Endothelial cell of umbilical vein (primary cell): ENCODE results near the gene CEP128. TPM values are rescaled to one million over a fixed set of nuclear protein-coding genes. Genes with fewer than 3 reads are reported as not detected.

Experiments
- BruUV-seq: library from RNA; stranded (reverse); fragments of 400-500 nt; replicated peaks from 2 replicates; lab custom pipeline; 2021; lab: Mats Ljungman, UMichigan
- CTCF ChIA-PET: fragments of 300-600, 350-600 bp; sonication (Branson Sonifier 250); formaldehyde crosslinking; loops from one replicate; lab custom pipeline; 2021; ENCODE audit warnings: antibody characterized with exemption, inconsistent platforms; lab: Charles Lee
- POLR2A ChIA-PET: fragments of 300-600, 350-600 bp; sonication (Branson Sonifier 250); formaldehyde crosslinking; loops from one replicate; lab custom pipeline; 2021; ENCODE audit warnings: antibody characterized with exemption, inconsistent platforms; lab: Charles Lee
- DNase-seq: peaks from one replicate; pipeline ENCODE4 v3.0.0-alpha.2; 2011; ENCODE audit warnings: low read depth, low spot score
- FAIRE-seq: peaks from 2 replicates; lab custom pipeline; 2011; peaks lifted over from hg19 to GRCh38; lab: Jason Lieb, UNC
- H2AFZ ChIP-seq: 2 replicates; pipeline ENCODE4 v1.6.0; 2012; ENCODE audit warnings: low read depth, low read length, control low read depth, inconsistent platforms
- H3K27ac ChIP-seq: 2 replicates; pipeline ENCODE4 v1.5.1; 2011; ENCODE audit warnings: low read depth, mild to moderate bottlenecking, control low read depth, low read length, moderate library complexity; ENCODE audit not compliant: insufficient read depth
- H3K27me3 ChIP-seq, 2 experiments: 2 replicates each; pipeline versions ENCODE4 v1.6.0 to v1.6.1; 2011; ENCODE audit warnings: low read length in 2 of 2, mixed read lengths in 1 of 2; ENCODE audit not compliant: control insufficient read depth in 2 of 2, insufficient read depth in 2 of 2
- H3K36me3 ChIP-seq, 2 experiments: 2 replicates in 1 of 2; 3 replicates in 1 of 2; pipeline ENCODE4 v1.5.1; 2011; ENCODE audit warnings: low read length in 2 of 2, mild to moderate bottlenecking in 1 of 2, moderate library complexity in 1 of 2; ENCODE audit not compliant: control insufficient read depth in 2 of 2, insufficient read depth in 2 of 2; ENCODE audit errors: extremely low read depth in 1 of 2
- H3K4me1 ChIP-seq: 3 replicates; pipeline ENCODE4 v1.5.1; 2011; ENCODE audit warnings: mild to moderate bottlenecking, low read length; ENCODE audit not compliant: control insufficient read depth, insufficient read depth; ENCODE audit errors: extremely low read depth
- H3K4me2 ChIP-seq: 2 replicates; pipeline ENCODE4 v1.6.1; 2011; ENCODE audit warnings: low read length, control low read depth, mixed read lengths; ENCODE audit not compliant: insufficient read depth
- H3K4me3 ChIP-seq, 3 experiments: fragments of 200-600 bp in 1 of 3; sonication (generic), shearing (Covaris generic) in 1 of 3; replicated peaks in 1 of 3; 2 replicates each; pipeline ENCODE4 v1.5.1; 2011 to 2016; ENCODE audit warnings: control low read depth in 3 of 3, low read length in 3 of 3, mild to moderate bottlenecking in 2 of 3, inconsistent platforms in 1 of 3, low read depth in 1 of 3, moderate library complexity in 1 of 3; ENCODE audit not compliant: insufficient read depth in 1 of 3
- H3K79me2 ChIP-seq: 2 replicates; pipeline ENCODE4 v1.6.0; 2012; ENCODE audit warnings: low read length, inconsistent platforms; ENCODE audit not compliant: control insufficient read depth, insufficient read depth
- H3K9ac ChIP-seq: replicated peaks from 2 replicates; pipeline ENCODE3; 2011; ENCODE audit warnings: low read length, control low read depth; ENCODE audit not compliant: insufficient read depth; ENCODE audit errors: extremely low read depth
- H3K9me1 ChIP-seq: replicated peaks from 3 replicates; pipeline ENCODE4 v1.6.0; 2011; ENCODE audit warnings: mild to moderate bottlenecking, low read length; ENCODE audit not compliant: control insufficient read depth, insufficient read depth; ENCODE audit errors: extremely low read depth
- H3K9me3 ChIP-seq: replicated peaks from 2 replicates; pipeline ENCODE4 v1.5.1; 2012; ENCODE audit warnings: low read length, inconsistent platforms; ENCODE audit not compliant: control insufficient read depth, insufficient read depth
- H4K20me1 ChIP-seq: replicated peaks from 2 replicates; pipeline ENCODE3; 2011; ENCODE audit warnings: mild to moderate bottlenecking, low read length; ENCODE audit not compliant: control insufficient read depth, insufficient read depth; ENCODE audit errors: extremely low read depth
- CTCF ChIP-seq, 2 donors: IDR thresholded peaks; 1 replicate in 1 of 2; 2 replicates in 1 of 2; pipeline ENCODE4 v1.5.1; 2011; ENCODE audit warnings: low read length in 2 of 2, mild to moderate bottlenecking in 2 of 2, moderate library complexity in 2 of 2, control low read depth in 1 of 2, inconsistent platforms in 1 of 2, low read depth in 1 of 2; ENCODE audit not compliant: insufficient read depth in 1 of 2; ENCODE audit errors: extremely low read depth in 1 of 2
- EZH2 ChIP-seq: IDR thresholded peaks from 2 replicates; pipeline ENCODE4 v1.6.1; 2012; ENCODE audit warnings: borderline replicate concordance, low read depth, mild to moderate bottlenecking, moderate library complexity, low read length, inconsistent platforms; ENCODE audit not compliant: severe bottlenecking
- FOS ChIP-seq: IDR thresholded peaks from 2 replicates; pipeline ENCODE4 v1.6.1; 2011; ENCODE audit warnings: mild to moderate bottlenecking, low read length, moderate library complexity, borderline replicate concordance; ENCODE audit not compliant: insufficient read depth
- GATA2 ChIP-seq: IDR thresholded peaks from 2 replicates; pipeline ENCODE4 v1.7.0; 2011; ENCODE audit warnings: low read depth, mild to moderate bottlenecking, moderate library complexity, mixed read lengths, low read length; ENCODE audit not compliant: insufficient read length, insufficient read depth
- JUN ChIP-seq: IDR thresholded peaks from 2 replicates; pipeline ENCODE4 v1.6.1; 2011; ENCODE audit warnings: borderline replicate concordance, low read depth; ENCODE audit not compliant: insufficient read length, insufficient read depth
- MAX ChIP-seq: IDR thresholded peaks from 2 replicates; pipeline ENCODE4 v1.6.1; 2011; ENCODE audit not compliant: insufficient read depth, insufficient read length
- MYC ChIP-seq: IDR thresholded peaks from one replicate; pipeline ENCODE4 v1.6.1; 2011; ENCODE audit warnings: mild to moderate bottlenecking, low read depth, low read length
- POLR2A ChIP-seq: IDR thresholded peaks from 2 replicates; pipeline ENCODE4 v1.6.1; 2012; ENCODE audit warnings: low read depth, mild to moderate bottlenecking, control low read depth, low read length
- POLR2AphosphoS5 ChIP-seq: IDR thresholded peaks from 2 replicates; pipeline ENCODE4 v1.6.1; 2012; ENCODE audit warnings: low read depth, mild to moderate bottlenecking, control low read depth, low read length, moderate library complexity; ENCODE audit not compliant: insufficient read depth
- dilution Hi-C: fragments of 300-500 bp; cut with MboI; formaldehyde crosslinking; loops from one replicate; pipeline ENCODE4 v1.15.0; 2019; ENCODE audit warnings: low sequenced_read_pairs; ENCODE audit not compliant: extremely low pct_ligation_motif_present
- intact Hi-C: fragments of 100-400 bp; cut with micrococcal nuclease; formaldehyde crosslinking; loops from one replicate; pipeline ENCODE4 v1.10.0; 2022
- polyA plus RNA-seq, 4 experiments: library from polyadenylated mRNA; depleted of rRNA in 3 of 4; stranded (reverse) in 3 of 4; unstranded in 1 of 4; fragments of >200 nt; gene quantifications; 2 replicates each; pipeline versions ENCODE4 v1.2.1 to v1.2.3, GENCODE V29; 2011 to 2012; ENCODE audit warnings: missing spikeins in 1 of 4
- total RNA-seq: library from RNA; stranded (reverse); gene quantifications from 2 replicates; pipeline ENCODE4 v1.2.3, GENCODE V29; 2021

Gene CEP128
- total and polyA plus RNA-seq, 2 donors (not counting 3 experiments of a cell fraction or from before 2014, with no cell fraction given) = 0.91 to 23.7 TPM

DNA sequence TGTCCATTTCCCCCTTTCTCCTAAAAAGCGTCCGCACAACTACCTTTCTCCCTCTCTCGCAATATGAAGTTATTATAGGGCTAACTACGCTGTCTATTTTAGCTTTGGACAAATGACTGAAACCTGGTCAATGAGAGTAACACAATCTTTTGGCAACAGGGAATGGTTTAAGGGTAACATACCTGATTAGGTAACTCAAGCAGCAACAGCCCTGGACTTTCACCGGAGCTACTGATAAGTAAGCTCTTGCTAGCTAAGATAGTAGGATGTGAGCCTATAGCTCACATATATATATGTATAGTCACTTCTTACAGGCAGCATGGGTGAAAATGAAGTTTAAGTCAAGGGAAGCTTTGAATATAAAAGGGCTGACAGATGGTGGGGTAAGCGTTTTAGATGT, 313.0 kb downstream of the CEP128 start:
- Histone ChIP-seq H3K4me2 (no peak overlapping the region), H3K4me1 (no peaks in the 10 kb centered on the region), H3K9me3 (no peaks in the 10 kb centered on the region), H3K36me3 (no peaks in the 10 kb centered on the region), H3K27me3 (no peaks in the 10 kb centered on the region), H4K20me1 (no peaks in the 10 kb centered on the region), H3K9ac (no peak overlapping the region), H3K27ac (no peak overlapping the region), H3K9me1 (no peaks in the 10 kb centered on the region), H2AFZ (no peak overlapping the region), H3K79me2 (no peaks in the 10 kb centered on the region), H3K4me3 (no peak overlapping the region)
- intact Hi-C loops = no loop called here
- DNase-seq (no peak), FAIRE-seq (no peak)
- TF ChIP-seq POLR2A (no peak), POLR2AphosphoS5 (no peak), JUN (no peak), EZH2 (no peak), MAX (no peak), GATA2 (no peak), CTCF (IDR thresholded peaks at IDR 0.05; ENCODE audit: extremely low read depth in 1 of 2, insufficient read depth in 1 of 2, low read depth in 1 of 2, low read length in 2 of 2) (no peak), MYC (no peak), FOS (no peak)
- POLR2A ChIA-PET = interaction anchor here (0.6 kb wide), 1 partner anchor 332 kb away, joined by 11 read pairs; no protein-coding TSS in a partner anchor
- BruUV-seq = no TSS peak
- CTCF ChIA-PET = interaction anchor here (0.6 to 2.2 kb wide), 2 partner anchors 13 to 42 kb away, joined by 3 to 6 read pairs; no protein-coding TSS in a partner anchor
- dilution Hi-C loops = no loop called here
